NB4 (cell line): ENCODE measurements around the gene RPRML.
"Not testable (repeated sequence)": the region's sequence is repeated elsewhere in the genome, so short reads cannot be mapped to it uniquely, and the experiment has no call there.

Experiments
- DNase-seq: peaks from one replicate; pipeline ENCODE4 v3.0.0; 2010; ENCODE audit warnings: low read depth
- H3K4me3 ChIP-seq: one replicate; pipeline ENCODE4 v1.5.1; 2011; ENCODE audit warnings: mild to moderate bottlenecking, low read depth, low read length, moderate library complexity
- MYC ChIP-seq: IDR thresholded peaks from 2 replicates; pipeline ENCODE4 v1.6.1; 2011; ENCODE audit warnings: low read depth, low read length
- POLR2A ChIP-seq: IDR thresholded peaks from 2 replicates; pipeline ENCODE4 v1.6.1; 2011; ENCODE audit warnings: mild to moderate bottlenecking; ENCODE audit not compliant: insufficient read length; ENCODE audit errors: extremely low read depth
- TF ChIP-seq, protein P1 (sequence below): IDR thresholded peaks from 2 replicates; pipeline ENCODE4 v1.6.1; 2011; ENCODE audit warnings: low read depth, low read length
- TF ChIP-seq, protein P2 (sequence below): IDR thresholded peaks from one replicate; pipeline ENCODE4 v1.5.1; 2012; ENCODE audit warnings: low read depth, low read length

Gene RPRML

GRCh38 chr17:46960152-46960551 lies 18.9 kb downstream of the RPRML start:
- no peak overlapping the region for H3K4me3 ChIP-seq
- TF ChIP-seq, protein P1, sequence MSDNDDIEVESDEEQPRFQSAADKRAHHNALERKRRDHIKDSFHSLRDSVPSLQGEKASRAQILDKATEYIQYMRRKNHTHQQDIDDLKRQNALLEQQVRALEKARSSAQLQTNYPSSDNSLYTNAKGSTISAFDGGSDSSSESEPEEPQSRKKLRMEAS: no peak
- TF ChIP-seq POLR2A (no peak), MYC (no peak)
- TF ChIP-seq, protein P2, sequence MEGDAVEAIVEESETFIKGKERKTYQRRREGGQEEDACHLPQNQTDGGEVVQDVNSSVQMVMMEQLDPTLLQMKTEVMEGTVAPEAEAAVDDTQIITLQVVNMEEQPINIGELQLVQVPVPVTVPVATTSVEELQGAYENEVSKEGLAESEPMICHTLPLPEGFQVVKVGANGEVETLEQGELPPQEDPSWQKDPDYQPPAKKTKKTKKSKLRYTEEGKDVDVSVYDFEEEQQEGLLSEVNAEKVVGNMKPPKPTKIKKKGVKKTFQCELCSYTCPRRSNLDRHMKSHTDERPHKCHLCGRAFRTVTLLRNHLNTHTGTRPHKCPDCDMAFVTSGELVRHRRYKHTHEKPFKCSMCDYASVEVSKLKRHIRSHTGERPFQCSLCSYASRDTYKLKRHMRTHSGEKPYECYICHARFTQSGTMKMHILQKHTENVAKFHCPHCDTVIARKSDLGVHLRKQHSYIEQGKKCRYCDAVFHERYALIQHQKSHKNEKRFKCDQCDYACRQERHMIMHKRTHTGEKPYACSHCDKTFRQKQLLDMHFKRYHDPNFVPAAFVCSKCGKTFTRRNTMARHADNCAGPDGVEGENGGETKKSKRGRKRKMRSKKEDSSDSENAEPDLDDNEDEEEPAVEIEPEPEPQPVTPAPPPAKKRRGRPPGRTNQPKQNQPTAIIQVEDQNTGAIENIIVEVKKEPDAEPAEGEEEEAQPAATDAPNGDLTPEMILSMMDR: no peak
- no peak for DNase-seq

- H3K4me3 ChIP-seq: no peak overlapping the region
- TF ChIP-seq POLR2A (no peak), MYC (no peak)
- TF ChIP-seq, protein P2: no peak
- TF ChIP-seq, protein P1: no peak
- no peak for DNase-seq
These were observed 20.9 kb downstream of the RPRML start for GRCh38 chr17:46958041-46958591.

GRCh38 chr17:46953191-46953590 lies 25.9 kb downstream of the RPRML start:
- H3K4me3 ChIP-seq, DNase-seq: not testable (repeated sequence)

- TF ChIP-seq MYC: no peak
- TF ChIP-seq, protein P2: no peak
- TF ChIP-seq, protein P1: no peak
- no peak for TF ChIP-seq POLR2A
- DNase-seq: no peak
- H3K4me3 ChIP-seq: no peak overlapping the region
These were observed 26.9 kb downstream of the RPRML start for GRCh38 chr17:46952115-46952514.

DNA sequence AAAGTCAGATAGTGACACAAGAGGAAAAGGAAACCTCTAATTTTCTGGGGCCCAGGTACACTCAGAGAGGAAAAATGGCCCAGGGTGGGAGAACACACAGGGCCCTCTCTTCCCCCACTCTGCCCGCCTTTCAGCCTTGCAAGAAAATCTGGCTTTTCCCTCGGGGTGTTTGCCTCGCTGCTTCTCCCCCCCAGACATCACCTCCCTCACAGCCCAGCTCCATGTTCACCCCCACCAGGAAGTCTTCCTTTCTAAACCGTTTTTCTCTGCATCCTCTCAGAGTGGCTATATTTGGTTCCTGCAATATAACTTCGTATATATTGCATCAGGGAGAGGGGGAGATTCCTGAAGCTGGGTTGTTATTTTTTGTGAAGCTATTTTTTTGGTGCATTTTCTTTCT lies 27.3 kb downstream of the RPRML start:
- TF ChIP-seq POLR2A (no peak), MYC (no peak)
- TF ChIP-seq, protein P2: no peak
- TF ChIP-seq, protein P1: no peak
- DNase-seq: no peak
- H3K4me3 ChIP-seq: no peak overlapping the region

DNA sequence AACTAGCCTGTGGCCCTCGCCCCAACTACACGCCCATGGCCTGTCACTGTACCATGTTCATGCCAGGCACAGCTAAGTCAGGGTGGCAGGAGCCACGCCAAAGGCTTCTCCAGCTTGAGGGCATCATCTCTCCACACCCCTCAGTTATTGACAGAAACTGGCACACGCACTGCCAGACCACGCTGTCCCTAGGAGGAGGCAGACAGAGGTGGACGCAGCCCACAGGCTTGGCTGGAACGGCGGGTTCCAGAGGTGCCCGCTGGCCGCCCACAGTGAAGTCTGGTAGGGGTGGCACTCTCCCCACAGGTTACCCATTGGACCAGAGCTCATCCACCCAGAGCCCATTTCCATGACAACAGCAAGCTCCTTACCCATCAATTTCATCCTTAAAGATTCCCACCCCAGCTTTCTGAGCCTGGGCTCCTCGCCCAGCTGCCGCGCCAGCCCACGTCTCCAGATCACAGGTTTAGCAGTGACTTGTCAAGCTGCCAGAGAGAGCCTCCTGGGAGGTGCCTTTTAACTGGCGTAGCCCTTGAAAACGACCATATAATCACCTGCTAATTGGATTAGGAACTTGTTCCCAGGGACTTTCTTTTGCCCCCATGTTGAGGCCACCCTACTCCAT lies 27.9 kb downstream of the RPRML start:
- no peak overlapping the region for H3K4me3 ChIP-seq
- no peak for DNase-seq
- TF ChIP-seq, protein P2: no peak
- no peak for TF ChIP-seq MYC
- no peak for TF ChIP-seq POLR2A
- TF ChIP-seq, protein P1: no peak
